ENCODE data around the gene LRRC37A3. TPM values are rescaled to one million over a fixed set of nuclear protein-coding genes. Genes with fewer than 3 reads are reported as not detected.
"Not testable (repeated sequence)": the region's sequence is repeated elsewhere in the genome, so short reads cannot be mapped to it uniquely, and the experiment has no call there.

The LRRC37A3 gene
- total RNA-seq, 1 experiment from 2014 or later = 5.9 TPM

- not testable (repeated sequence) for DNase-seq (ENCODE audit: low spot score)
Measured at GRCh38 chr17:64926430-64926829, 7.2 kb upstream of the LRRC37A3 start.

- not testable (repeated sequence) for DNase-seq (ENCODE audit: low spot score)
Measured at GRCh38 chr17:64925244-64925643, 6.0 kb upstream of the LRRC37A3 start.

GRCh38 chr17:64923051-64923568 lies 3.8 kb upstream of the LRRC37A3 start:
- DNase-seq (ENCODE audit: low spot score) = not testable (repeated sequence)

- no peak for DNase-seq (ENCODE audit: low spot score)
Measured at GRCh38 chr17:64920419-64921172, 1.3 kb upstream of the LRRC37A3 start.

GRCh38 chr17:64920026-64920418 lies 744 bp upstream of the LRRC37A3 start:
- no peak for DNase-seq (ENCODE audit: low spot score)

GRCh38 chr17:64918842-64919288 lies 413 bp downstream of the LRRC37A3 start:
- not testable (repeated sequence) for DNase-seq (ENCODE audit: low spot score)

GRCh38 chr17:64917540-64917939 lies 1.7 kb downstream of the LRRC37A3 start:
- not testable (repeated sequence) for DNase-seq (ENCODE audit: low spot score)

- not testable (repeated sequence) for DNase-seq (ENCODE audit: low spot score)
Measured at GRCh38 chr17:64915244-64915643, 4.0 kb downstream of the LRRC37A3 start.

GRCh38 chr17:64910191-64910514 lies 9.1 kb downstream of the LRRC37A3 start:
- DNase-seq (ENCODE audit: low spot score) = not testable (repeated sequence)

- DNase-seq (ENCODE audit: low spot score) = not testable (repeated sequence)
Measured at GRCh38 chr17:64909511-64910190, 9.6 kb downstream of the LRRC37A3 start.

GRCh38 chr17:64904069-64904468 lies 15.2 kb downstream of the LRRC37A3 start:
- DNase-seq (ENCODE audit: low spot score) = not testable (repeated sequence)

GRCh38 chr17:64897136-64897535 lies 22.1 kb downstream of the LRRC37A3 start:
- DNase-seq (ENCODE audit: low spot score) = peak; percentile 3

- not testable (repeated sequence) for DNase-seq (ENCODE audit: low spot score)
Measured at GRCh38 chr17:64874210-64874609, 45.1 kb downstream of the LRRC37A3 start.

- DNase-seq (ENCODE audit: low spot score) = peak; percentile 42
Measured at GRCh38 chr17:64847504-64848466, 71.5 kb downstream of the LRRC37A3 start.

- DNase-seq (ENCODE audit: low spot score) = not testable (repeated sequence)
Measured at GRCh38 chr17:64846892-64847291, 72.4 kb downstream of the LRRC37A3 start.

GRCh38 chr17:64843918-64844317 lies 75.4 kb downstream of the LRRC37A3 start:
- not testable (repeated sequence) for DNase-seq (ENCODE audit: low spot score)

- not testable (repeated sequence) for DNase-seq (ENCODE audit: low spot score)
Measured at GRCh38 chr17:64842900-64843299, 76.4 kb downstream of the LRRC37A3 start.

GRCh38 chr17:64840960-64841359 lies 78.3 kb downstream of the LRRC37A3 start:
- not testable (repeated sequence) for DNase-seq (ENCODE audit: low spot score)

GRCh38 chr17:64838513-64838912 lies 80.8 kb downstream of the LRRC37A3 start:
- DNase-seq (ENCODE audit: low spot score) = not testable (repeated sequence)

- DNase-seq (ENCODE audit: low spot score) = peak; percentile 75
Measured at GRCh38 chr17:64837018-64837761, 82.1 kb downstream of the LRRC37A3 start.

- DNase-seq (ENCODE audit: low spot score) = not testable (repeated sequence)
Measured at GRCh38 chr17:64836623-64837017, 82.7 kb downstream of the LRRC37A3 start.
